HepG2 (cell line): ENCODE measurements around the gene MED10. TPM values are rescaled to one million over a fixed set of nuclear protein-coding genes. Genes with fewer than 3 reads are reported as not detected.
"Not testable (repeated sequence)": the region's sequence is repeated elsewhere in the genome, so short reads cannot be mapped to it uniquely, and the experiment has no call there.

Source experiments
- ATAC-seq: fragments of 200-7000 bp; cut with Tn5 transposase; 3 replicates; pipeline ENCODE4 v1.9.1; 2020; ENCODE audit warnings: mild to moderate bottlenecking, moderate library complexity
- BruUV-seq: library from RNA; stranded (reverse); fragments of 400-500 nt; replicated peaks from 2 replicates; lab custom pipeline; 2021; lab: Mats Ljungman, UMichigan
- CTCF ChIA-PET: fragments of 300-600 bp; formaldehyde crosslinking; extraction: SDS; loops from one replicate; lab custom pipeline; 2021; ENCODE audit warnings: low total read pairs, inconsistent platforms, low intra/inter-chr PET ratio; lab: Yijun Ruan, JAX
- POLR2A ChIA-PET: fragments of 350-600 bp; sonication (Branson Sonifier 250); formaldehyde crosslinking; loops from one replicate; lab custom pipeline; 2020; ENCODE audit warnings: antibody characterized with exemption, inconsistent platforms; lab: Yijun Ruan, JAX
- DNase-seq: peaks from one replicate; pipeline ENCODE4 v3.0.0-alpha.2; 2015; ENCODE audit warnings: low spot score
- FAIRE-seq: peaks from 3 replicates; lab custom pipeline; 2011; peaks lifted over from hg19 to GRCh38; lab: Jason Lieb, UNC
- H2AFZ ChIP-seq: one replicate; pipeline ENCODE4 v1.6.1; 2011; ENCODE audit warnings: low read length, inconsistent platforms
- H3K27ac ChIP-seq: fragments of 300-600 bp; 3 replicates; pipeline ENCODE4 v1.8.0; 2011; ENCODE audit warnings: mixed run types, mild to moderate bottlenecking, mixed read lengths, low read length, inconsistent platforms; ENCODE audit not compliant: insufficient read depth; ENCODE audit errors: extremely low read length
- H3K27me3 ChIP-seq, 2 experiments: fragments of 200-600 bp in 1 of 2; 2 replicates in 1 of 2; 3 replicates in 1 of 2; pipeline versions ENCODE4 v1.6.0 to v1.8.0; 2011; ENCODE audit warnings: low read length in 2 of 2, mild to moderate bottlenecking in 2 of 2, moderate library complexity in 2 of 2, inconsistent platforms in 1 of 2; ENCODE audit not compliant: insufficient read depth in 2 of 2, control insufficient read depth in 1 of 2
- H3K36me3 ChIP-seq, 2 experiments: fragments of 200-600 bp in 1 of 2; replicated peaks in 1 of 2; 2 replicates in 1 of 2; 3 replicates in 1 of 2; pipeline versions ENCODE4 v1.5.1 to v1.8.0; 2011; ENCODE audit warnings: low read length in 2 of 2, inconsistent platforms in 1 of 2; ENCODE audit not compliant: insufficient read depth in 2 of 2, control insufficient read depth in 1 of 2
- H3K4me1 ChIP-seq: 2 replicates; pipeline ENCODE4 v1.5.1; 2012; ENCODE audit warnings: low read length, inconsistent platforms; ENCODE audit not compliant: insufficient read depth
- H3K4me2 ChIP-seq: 2 replicates; pipeline ENCODE4 v1.6.0; 2011; ENCODE audit warnings: low read depth, low read length, inconsistent platforms
- H3K4me3 ChIP-seq, 3 experiments: fragments of 200-600 bp in 1 of 3; sonication (generic), shearing (Covaris generic) in 1 of 3; replicated peaks in 1 of 3; 2 replicates each; pipeline ENCODE4 v1.5.1; 2011 to 2016; ENCODE audit warnings: low read length in 3 of 3, inconsistent platforms in 2 of 3, low read depth in 2 of 3, mild to moderate bottlenecking in 2 of 3, control low read depth in 1 of 3, mixed read lengths in 1 of 3; ENCODE audit not compliant: insufficient read depth in 1 of 3
- H3K79me2 ChIP-seq: one replicate; pipeline ENCODE4 v1.6.1; 2011; ENCODE audit warnings: low read length, inconsistent platforms; ENCODE audit not compliant: insufficient read depth
- H3K9ac ChIP-seq: 2 replicates; pipeline ENCODE4 v1.6.0; 2011; ENCODE audit warnings: mild to moderate bottlenecking, low read depth, low read length, inconsistent platforms; ENCODE audit not compliant: insufficient read depth
- H3K9me3 ChIP-seq: 2 replicates; pipeline ENCODE4 v1.5.1; 2012; ENCODE audit warnings: mild to moderate bottlenecking, low read length
- H4K20me1 ChIP-seq: 2 replicates; pipeline ENCODE4 v1.6.0; 2011; ENCODE audit warnings: inconsistent platforms, mild to moderate bottlenecking, low read length, moderate library complexity; ENCODE audit not compliant: insufficient read depth
- GATAD2A ChIP-seq: IDR thresholded peaks from 2 replicates; pipeline ENCODE4 v1.6.1; 2016
- GLI4 ChIP-seq: sonication (generic); formaldehyde crosslinking; IDR thresholded peaks from 2 replicates; pipeline ENCODE4 v1.5.1; 2020; ENCODE audit warnings: missing genetic modification reagents, mild to moderate bottlenecking, moderate library complexity, borderline replicate concordance
- MIXL1 ChIP-seq: IDR thresholded peaks from 2 replicates; pipeline ENCODE4 v1.6.1; 2016
- RELA ChIP-seq: sonication (generic); formaldehyde crosslinking; IDR thresholded peaks from 2 replicates; pipeline ENCODE4 v1.4.0; 2020; ENCODE audit warnings: missing genetic modification reagents
- TERF1 ChIP-seq: sonication (generic); formaldehyde crosslinking; IDR thresholded peaks from 2 replicates; pipeline ENCODE4 v1.8.0; 2022; ENCODE audit warnings: mild to moderate bottlenecking, missing genetic modification reagents, moderate library complexity
- THAP8 ChIP-seq: sonication (generic); formaldehyde crosslinking; IDR thresholded peaks from 2 replicates; pipeline ENCODE4 v1.5.1; 2020; ENCODE audit warnings: missing genetic modification reagents, mild to moderate bottlenecking, borderline replicate concordance
- TRIM24 ChIP-seq: sonication (generic); formaldehyde crosslinking; IDR thresholded peaks from 2 replicates; pipeline ENCODE4 v1.8.0; 2022; ENCODE audit warnings: mild to moderate bottlenecking, missing genetic modification reagents
- ZBTB7A ChIP-seq: sonication (generic); formaldehyde crosslinking; IDR thresholded peaks from 2 replicates; pipeline ENCODE4 v1.8.0; 2022; ENCODE audit warnings: mild to moderate bottlenecking, missing genetic modification reagents
- ZFAT ChIP-seq: sonication (generic); formaldehyde crosslinking; conservative IDR thresholded peaks from 2 replicates; pipeline ENCODE4 v1.8.1; 2023; ENCODE audit warnings: missing genetic modification reagents, inconsistent platforms
- ZNF33A ChIP-seq: sonication (generic); formaldehyde crosslinking; IDR thresholded peaks from 2 replicates; pipeline ENCODE4 v1.5.1; 2020; ENCODE audit warnings: missing genetic modification reagents, mild to moderate bottlenecking, moderate library complexity, borderline replicate concordance
- ZNF367 ChIP-seq: sonication (generic); formaldehyde crosslinking; IDR thresholded peaks from 2 replicates; pipeline ENCODE4 v1.4.0; 2020; ENCODE audit warnings: missing genetic modification reagents, borderline replicate concordance
- ZNF607 ChIP-seq: sonication (generic); formaldehyde crosslinking; IDR thresholded peaks from 2 replicates; pipeline ENCODE4 v1.5.1; 2020; ENCODE audit warnings: missing genetic modification reagents, mild to moderate bottlenecking, borderline replicate concordance
- ZSCAN21 ChIP-seq: sonication (generic); formaldehyde crosslinking; IDR thresholded peaks from 2 replicates; pipeline ENCODE4 v1.8.0; 2022; ENCODE audit warnings: mild to moderate bottlenecking, missing genetic modification reagents, moderate library complexity, borderline replicate concordance
- WGBS: methylation state at CpG from one replicate; pipeline ENCODE4 v1.1.6; 2017; ENCODE audit warnings: low lambda C conversion rate; 5-methylcytosine and 5-hydroxymethylcytosine counted together
- in situ Hi-C: cut with HindIII; loops from 2 replicates; pipeline ENCODE4 v1.10.0; 2017; ENCODE audit warnings: low pct_unique_long_range_greater_than_20kb; ENCODE audit not compliant: extremely low pct_ligation_motif_present
- intact Hi-C: fragments of 100-400 bp; cut with micrococcal nuclease; formaldehyde crosslinking; loops from one replicate; pipeline ENCODE4 v1.10.0; 2022; ENCODE audit not compliant: unreplicated experiment
- polyA plus RNA-seq, 8 experiments: library from polyadenylated mRNA; depleted of rRNA in 3 of 8; stranded (reverse) in 7 of 8; unstranded in 1 of 8; fragments of >200 nt; fragmentation: Illumina TruSeq in 4 of 8; extraction: Trizol in 4 of 8; gene quantifications; 2 replicates each; pipeline versions ENCODE4 v1.2.1 to v1.2.3, GENCODE V29; 2011 to 2016; ENCODE audit warnings: low read depth in 4 of 8, missing spikeins in 1 of 8, mixed read lengths in 1 of 8; ENCODE audit not compliant: insufficient read depth in 1 of 8
- total RNA-seq, 5 experiments: library from RNA; depleted of rRNA; stranded (reverse); fragments of >200 nt; fragmentation: Illumina TruSeq; extraction: Trizol; gene quantifications; 2 replicates each; pipeline ENCODE4 v1.2.3, GENCODE V29; 2016; ENCODE audit warnings: low read depth in 1 of 5
- TF ChIP-seq, protein P1 (sequence below): sonication (generic); formaldehyde crosslinking; conservative IDR thresholded peaks from 2 replicates; pipeline ENCODE4 v1.4.0; 2020; ENCODE audit warnings: missing genetic modification reagents

The MED10 gene
- total and polyA plus RNA-seq, 2 of the 13 experiments (the other 11 are each of a cell fraction or from before 2014, with no cell fraction given) = 11.2 to 23.7 TPM

DNA sequence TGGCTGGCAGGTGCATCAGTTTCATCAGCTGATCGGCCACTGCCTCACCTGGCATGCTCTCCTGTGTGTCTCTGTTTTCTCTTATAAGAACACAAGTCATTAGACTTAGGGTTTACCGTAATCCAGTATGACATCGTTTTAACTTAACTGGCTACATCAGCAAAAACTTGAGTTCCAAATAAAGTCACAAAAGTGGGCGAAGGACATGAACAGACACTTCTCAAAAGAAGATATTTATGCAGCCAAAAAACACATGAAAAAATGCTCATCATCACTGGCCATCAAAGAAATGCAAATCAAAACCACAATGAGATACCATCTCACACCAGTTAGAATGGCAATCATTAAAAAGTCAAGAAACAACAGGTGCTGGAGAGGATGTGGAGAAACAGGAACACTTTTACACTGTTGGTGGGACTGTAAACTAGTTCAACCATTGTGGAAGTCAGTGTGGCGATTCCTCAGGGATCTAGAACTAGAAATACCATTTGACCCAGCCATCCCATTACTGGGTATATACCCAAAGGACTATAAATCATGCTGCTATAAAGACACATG, 14.8 kb downstream of the MED10 start:
- H3K36me3 ChIP-seq, H3K9ac ChIP-seq, in situ Hi-C loops, POLR2A ChIA-PET, CTCF ChIA-PET, H3K4me3 ChIP-seq, H3K79me2 ChIP-seq, H2AFZ ChIP-seq, H3K27me3 ChIP-seq, BruUV-seq, DNase-seq, H3K9me3 ChIP-seq, H3K27ac ChIP-seq, H3K4me2 ChIP-seq, H4K20me1 ChIP-seq, FAIRE-seq, intact Hi-C loops, ATAC-seq, H3K4me1 ChIP-seq: not testable (repeated sequence)
- 77% methylated on average over 4 of the region's 5 CpGs for WGBS

GRCh38 chr5:6362846-6363245, 15.5 kb downstream of the MED10 start:
- in situ Hi-C loops = no loop called here
- H2AFZ ChIP-seq = no peak overlapping the region
- CTCF ChIA-PET = no interaction called here
- no peak overlapping the region for H3K9ac ChIP-seq
- no peak for TF ChIP-seq ZBTB7A (CRISPR knock-in tag)
- TF ChIP-seq GATAD2A (CRISPR knock-in tag) = no peak
- no peak for TF ChIP-seq ZNF367 (CRISPR knock-in tag)
- TF ChIP-seq MIXL1 (CRISPR knock-in tag) = no peak
- TF ChIP-seq TERF1 (CRISPR knock-in tag) = no peak
- TF ChIP-seq THAP8 = no peak
- TF ChIP-seq ZSCAN21 = no peak
- TF ChIP-seq ZFAT (CRISPR knock-in tag) = no peak
- TF ChIP-seq ZNF33A (CRISPR knock-in tag) = no peak
- TF ChIP-seq ZNF607 = no peak
- TF ChIP-seq TRIM24 (CRISPR knock-in tag) = no peak
- TF ChIP-seq RELA (CRISPR knock-in tag) = no peak
- TF ChIP-seq, protein P1, sequence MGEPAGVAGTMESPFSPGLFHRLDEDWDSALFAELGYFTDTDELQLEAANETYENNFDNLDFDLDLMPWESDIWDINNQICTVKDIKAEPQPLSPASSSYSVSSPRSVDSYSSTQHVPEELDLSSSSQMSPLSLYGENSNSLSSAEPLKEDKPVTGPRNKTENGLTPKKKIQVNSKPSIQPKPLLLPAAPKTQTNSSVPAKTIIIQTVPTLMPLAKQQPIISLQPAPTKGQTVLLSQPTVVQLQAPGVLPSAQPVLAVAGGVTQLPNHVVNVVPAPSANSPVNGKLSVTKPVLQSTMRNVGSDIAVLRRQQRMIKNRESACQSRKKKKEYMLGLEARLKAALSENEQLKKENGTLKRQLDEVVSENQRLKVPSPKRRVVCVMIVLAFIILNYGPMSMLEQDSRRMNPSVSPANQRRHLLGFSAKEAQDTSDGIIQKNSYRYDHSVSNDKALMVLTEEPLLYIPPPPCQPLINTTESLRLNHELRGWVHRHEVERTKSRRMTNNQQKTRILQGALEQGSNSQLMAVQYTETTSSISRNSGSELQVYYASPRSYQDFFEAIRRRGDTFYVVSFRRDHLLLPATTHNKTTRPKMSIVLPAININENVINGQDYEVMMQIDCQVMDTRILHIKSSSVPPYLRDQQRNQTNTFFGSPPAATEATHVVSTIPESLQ (CRISPR knock-in tag) = no peak
- TF ChIP-seq GLI4 (CRISPR knock-in tag) = no peak
- TF ChIP-seq, all 625 proteins: peak for 0
- H4K20me1 ChIP-seq = no peaks in the 10 kb centered on the region
- WGBS = 89% methylated on average over 2 of the region's 7 CpGs
- no peak for DNase-seq
- intact Hi-C loops = no loop called here
- no TSS peak for BruUV-seq
- H3K27me3 ChIP-seq = 0 out of 5 replicates have a peak, but pooled peaks cover 0 to 2% of the 10 kb centered on the region in 2 experiments
- POLR2A ChIA-PET = no interaction called here
- no peaks in the 10 kb centered on the region for H3K36me3 ChIP-seq
- H3K4me1 ChIP-seq = no peaks in the 10 kb centered on the region
- H3K9me3 ChIP-seq = no peaks in the 10 kb centered on the region
- H3K4me2 ChIP-seq = no peak overlapping the region
- no peaks in the 10 kb centered on the region for H3K79me2 ChIP-seq
- no peak overlapping the region for H3K27ac ChIP-seq
- H3K4me3 ChIP-seq = no peak overlapping the region
- FAIRE-seq = no peak
- ATAC-seq = no peak
